ENCODE measurements around the gene PTAR1. TPM values are rescaled to one million over a fixed set of nuclear protein-coding genes. Genes with fewer than 3 reads are reported as not detected.
"Not testable (repeated sequence)": the region's sequence is repeated elsewhere in the genome, so short reads cannot be mapped to it uniquely, and the experiment has no call there.

PTAR1 gene
- 10 to 100 TPM; 55.6 to 62.3 TPM for total RNA-seq

GRCh38 chr9:69759421-69760277 lies at the start of gene PTAR1:
TSS of gene PTAR1 (minus strand) at chr9:69760011. CDS start at chr9:69759938, 73 bp downstream.
- ChIA-PET POLR2A (no interaction called here), CTCF (interaction anchor here (0.7 to 1.1 kb wide), 4 partner anchors 7 to 219 kb away, joined by 3 to 4 read pairs (median 3); no protein-coding TSS in a partner anchor)
- Mint-ChIP-seq H3K27me3 (no peaks in the 10 kb centered on the region), H3K27ac (peak within 1 kb of the TSS; percentile 95), H3K36me3 (ENCODE audit: low read depth) (peaks cover 33% of the 10 kb centered on the region), H3K4me3 (peak within 1 kb of the TSS; percentile 84), H3K4me1 (peaks cover 28% of the 10 kb centered on the region), H3K9me3 (no peaks in the 10 kb centered on the region)
- DNase-seq: peak; percentile 90

GRCh38 chr9:69809304-69809863 lies 49.6 kb upstream of the PTAR1 start:
- ChIA-PET POLR2A (no interaction called here), CTCF (interaction anchor here (0.6 to 1.6 kb wide), 9 partner anchors 10 to 80 kb away, joined by 3 to 7 read pairs (median 4); partner anchors contain the start of gene CFAP95)
- DNase-seq: peak; percentile 55
- Mint-ChIP-seq H3K27ac (no peak overlapping the region), H3K36me3 (ENCODE audit: low read depth) (peaks cover 3% of the 10 kb centered on the region), H3K4me1 (peaks cover 23% of the 10 kb centered on the region), H3K4me3 (no peak overlapping the region), H3K9me3 (peaks cover 8% of the 10 kb centered on the region), H3K27me3 (peaks cover 3% of the 10 kb centered on the region)

GRCh38 chr9:69806627-69807026 lies 46.8 kb upstream of the PTAR1 start:
- no peaks in the 10 kb centered on the region for H3K9me3 Mint-ChIP-seq
- H3K4me1 Mint-ChIP-seq: peaks cover 15% of the 10 kb centered on the region
- CTCF ChIA-PET: interaction anchor here (0.9 to 2.3 kb wide), 2 partner anchors 8 to 114 kb away, joined by 3 to 9 read pairs; no protein-coding TSS in a partner anchor
- H3K27ac Mint-ChIP-seq: no peak overlapping the region
- no peak overlapping the region for H3K4me3 Mint-ChIP-seq
- DNase-seq: no peak
- peaks cover 4% of the 10 kb centered on the region for H3K27me3 Mint-ChIP-seq
- POLR2A ChIA-PET: no interaction called here
- H3K36me3 Mint-ChIP-seq (ENCODE audit: low read depth): no peaks in the 10 kb centered on the region

- POLR2A ChIA-PET: no interaction called here
- DNase-seq: no peak
- H3K4me3 Mint-ChIP-seq: no peak overlapping the region
- H3K27ac Mint-ChIP-seq: no peak overlapping the region
- CTCF ChIA-PET: interaction anchor here (0.6 to 2.3 kb wide), 3 partner anchors 9 to 114 kb away, joined by 3 to 9 read pairs (median 3); no protein-coding TSS in a partner anchor
- peaks cover 4% of the 10 kb centered on the region for H3K27me3 Mint-ChIP-seq
- peaks cover 15% of the 10 kb centered on the region for H3K4me1 Mint-ChIP-seq
- no peaks in the 10 kb centered on the region for H3K9me3 Mint-ChIP-seq
- H3K36me3 Mint-ChIP-seq (ENCODE audit: low read depth): no peaks in the 10 kb centered on the region
Measured at GRCh38 chr9:69805962-69806515, 46.2 kb upstream of the PTAR1 start.

GRCh38 chr9:69801989-69802388 lies 42.2 kb upstream of the PTAR1 start:
- ChIA-PET CTCF (interaction anchor here (0.6 to 1.4 kb wide), 2 partner anchors 16 to 818 kb away, joined by 3 read pairs; no protein-coding TSS in a partner anchor), POLR2A (no interaction called here)
- H3K27me3 Mint-ChIP-seq: peaks cover 10% of the 10 kb centered on the region
- no peak overlapping the region for H3K27ac Mint-ChIP-seq
- H3K9me3 Mint-ChIP-seq: no peaks in the 10 kb centered on the region
- H3K4me1 Mint-ChIP-seq: peaks cover 9% of the 10 kb centered on the region
- H3K4me3 Mint-ChIP-seq: no peak overlapping the region
- H3K36me3 Mint-ChIP-seq (ENCODE audit: low read depth): no peaks in the 10 kb centered on the region
- no peak for DNase-seq

- H3K4me3 Mint-ChIP-seq; DNase-seq; H3K9me3 Mint-ChIP-seq; POLR2A ChIA-PET; H3K4me1 Mint-ChIP-seq; CTCF ChIA-PET; H3K27ac Mint-ChIP-seq; H3K36me3 Mint-ChIP-seq (ENCODE audit: low read depth): not testable (repeated sequence)
- H3K27me3 Mint-ChIP-seq: peaks cover 17% of the 10 kb centered on the region
Measured at GRCh38 chr9:69800027-69800426, 40.2 kb upstream of the PTAR1 start.

- POLR2A ChIA-PET; H3K9me3 Mint-ChIP-seq; H3K4me3 Mint-ChIP-seq; DNase-seq; H3K4me1 Mint-ChIP-seq; CTCF ChIA-PET; H3K27ac Mint-ChIP-seq; H3K36me3 Mint-ChIP-seq (ENCODE audit: low read depth): not testable (repeated sequence)
- H3K27me3 Mint-ChIP-seq: peaks cover 18% of the 10 kb centered on the region
Measured at GRCh38 chr9:69799521-69799920, 39.7 kb upstream of the PTAR1 start.

- Mint-ChIP-seq H3K27ac (no peak overlapping the region), H3K27me3 (peaks cover 24% of the 10 kb centered on the region), H3K9me3 (no peaks in the 10 kb centered on the region), H3K4me3 (no peak overlapping the region), H3K36me3 (ENCODE audit: low read depth) (no peaks in the 10 kb centered on the region), H3K4me1 (peaks cover 2% of the 10 kb centered on the region)
- CTCF ChIA-PET: no interaction called here
- no peak for DNase-seq
- POLR2A ChIA-PET: no interaction called here
Measured at GRCh38 chr9:69798744-69799143, 38.9 kb upstream of the PTAR1 start.

GRCh38 chr9:69797675-69798074 lies 37.9 kb upstream of the PTAR1 start:
- Mint-ChIP-seq H3K27ac (no peak overlapping the region), H3K27me3 (peaks cover 24% of the 10 kb centered on the region), H3K4me3 (no peak overlapping the region), H3K9me3 (no peaks in the 10 kb centered on the region), H3K36me3 (ENCODE audit: low read depth) (no peaks in the 10 kb centered on the region), H3K4me1 (peaks cover 2% of the 10 kb centered on the region)
- ChIA-PET CTCF (interaction anchor here (0.8 to 1.0 kb wide), 2 partner anchors 12 to 140 kb away, joined by 3 read pairs; no protein-coding TSS in a partner anchor), POLR2A (no interaction called here)
- no peak for DNase-seq

- no peak for DNase-seq
- H3K9me3 Mint-ChIP-seq: no peaks in the 10 kb centered on the region
- H3K36me3 Mint-ChIP-seq (ENCODE audit: low read depth): no peaks in the 10 kb centered on the region
- no peak overlapping the region for H3K4me3 Mint-ChIP-seq
- ChIA-PET CTCF (no interaction called here), POLR2A (no interaction called here)
- no peaks in the 10 kb centered on the region for H3K4me1 Mint-ChIP-seq
- no peak overlapping the region for H3K27ac Mint-ChIP-seq
- peaks cover 39% of the 10 kb centered on the region for H3K27me3 Mint-ChIP-seq
Measured at GRCh38 chr9:69794356-69794755, 34.5 kb upstream of the PTAR1 start.

GRCh38 chr9:69785757-69786156 lies 25.9 kb upstream of the PTAR1 start:
- Mint-ChIP-seq H3K4me1 (no peaks in the 10 kb centered on the region), H3K36me3 (ENCODE audit: low read depth) (no peaks in the 10 kb centered on the region), H3K9me3 (no peaks in the 10 kb centered on the region), H3K27me3 (peaks cover 18% of the 10 kb centered on the region), H3K27ac (no peak overlapping the region), H3K4me3 (no peak overlapping the region)
- POLR2A ChIA-PET: no interaction called here
- DNase-seq: no peak
- CTCF ChIA-PET: interaction anchor here (0.7 to 1.4 kb wide), 3 partner anchors 16 to 135 kb away, joined by 3 read pairs; no protein-coding TSS in a partner anchor

- Mint-ChIP-seq H3K36me3 (ENCODE audit: low read depth) (no peaks in the 10 kb centered on the region), H3K4me3 (no peak overlapping the region), H3K27me3 (no peaks in the 10 kb centered on the region), H3K27ac (no peak overlapping the region), H3K4me1 (no peaks in the 10 kb centered on the region), H3K9me3 (no peaks in the 10 kb centered on the region)
- ChIA-PET CTCF (no interaction called here), POLR2A (no interaction called here)
- no peak for DNase-seq
Measured at GRCh38 chr9:69773258-69773657, 13.4 kb upstream of the PTAR1 start.

- no peaks in the 10 kb centered on the region for H3K9me3 Mint-ChIP-seq
- H3K36me3 Mint-ChIP-seq (ENCODE audit: low read depth): no peaks in the 10 kb centered on the region
- no peaks in the 10 kb centered on the region for H3K4me1 Mint-ChIP-seq
- no peaks in the 10 kb centered on the region for H3K27me3 Mint-ChIP-seq
- ChIA-PET POLR2A (no interaction called here), CTCF (no interaction called here)
- DNase-seq: no peak
- H3K27ac Mint-ChIP-seq: no peak overlapping the region
- H3K4me3 Mint-ChIP-seq: no peak overlapping the region
Measured at GRCh38 chr9:69771775-69772418, 12.1 kb upstream of the PTAR1 start.

Data from activated CD4-positive, alpha-beta T cell treated with anti-CD3 and anti-CD28 coated beads, Interleukin-2, amount 10 ng/mL, durations not matched to agents 7 days and 5 days (primary cell).